DMS53 treated with DMSO at 0.1 percent for 48 hours (cell line): Measurements from ENCODE around the gene RAD54L.
"Not testable (repeated sequence)": the region's sequence is repeated elsewhere in the genome, so short reads cannot be mapped to it uniquely, and the experiment has no call there.

Source experiments
- DNase-seq: peaks from one replicate; lab custom pipeline; 2025; ENCODE audit not compliant: unreplicated experiment; lab: John Stamatoyannopoulos, UW

Gene RAD54L

DNA sequence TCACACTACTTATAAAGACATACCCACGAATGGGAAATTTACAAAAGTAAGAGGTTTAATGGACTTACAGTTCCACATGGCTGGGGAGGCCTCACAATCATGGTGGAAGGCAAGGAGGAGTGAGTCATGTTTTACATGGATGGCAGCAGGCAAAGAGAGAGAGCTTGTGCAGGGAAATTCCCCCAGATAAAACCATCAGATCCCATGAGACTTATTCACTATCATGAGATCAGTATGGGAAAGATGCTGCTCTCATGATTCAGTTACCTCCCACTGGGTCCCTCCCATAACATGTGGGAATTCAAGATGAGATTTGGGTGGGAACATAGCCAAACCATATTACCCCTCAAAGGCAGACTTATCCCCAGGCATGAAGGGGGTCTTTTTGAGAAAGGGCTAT, 8.7 kb upstream of the RAD54L start:
- DNase-seq: not testable (repeated sequence)

DNA sequence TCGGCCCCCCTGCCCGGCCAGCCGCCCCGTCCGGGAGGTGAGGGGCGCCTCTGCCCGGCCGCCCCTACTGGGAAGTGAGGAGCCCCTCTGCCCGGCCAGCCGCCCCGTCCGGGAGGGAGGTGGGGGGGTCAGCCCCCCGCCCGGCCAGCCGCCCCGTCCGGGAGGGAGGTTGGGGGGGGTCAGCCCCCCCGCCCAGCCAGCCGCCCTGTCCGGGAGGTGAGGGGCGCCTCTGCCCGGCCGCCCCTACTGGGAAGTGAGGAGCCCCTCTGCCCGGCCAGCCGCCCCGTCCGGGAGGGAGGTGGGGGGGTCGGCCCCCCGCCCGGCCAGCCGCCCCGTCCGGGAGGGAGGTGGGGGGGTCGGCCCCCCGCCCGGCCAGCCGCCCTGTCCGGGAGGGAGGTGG, 5.8 kb upstream of the RAD54L start:
- DNase-seq: not testable (repeated sequence)

- no peak for DNase-seq
Measured at GRCh38 chr1:46242918-46243317, 4.6 kb upstream of the RAD54L start.

GRCh38 chr1:46243831-46244230, 3.7 kb upstream of the RAD54L start:
- not testable (repeated sequence) for DNase-seq

DNA sequence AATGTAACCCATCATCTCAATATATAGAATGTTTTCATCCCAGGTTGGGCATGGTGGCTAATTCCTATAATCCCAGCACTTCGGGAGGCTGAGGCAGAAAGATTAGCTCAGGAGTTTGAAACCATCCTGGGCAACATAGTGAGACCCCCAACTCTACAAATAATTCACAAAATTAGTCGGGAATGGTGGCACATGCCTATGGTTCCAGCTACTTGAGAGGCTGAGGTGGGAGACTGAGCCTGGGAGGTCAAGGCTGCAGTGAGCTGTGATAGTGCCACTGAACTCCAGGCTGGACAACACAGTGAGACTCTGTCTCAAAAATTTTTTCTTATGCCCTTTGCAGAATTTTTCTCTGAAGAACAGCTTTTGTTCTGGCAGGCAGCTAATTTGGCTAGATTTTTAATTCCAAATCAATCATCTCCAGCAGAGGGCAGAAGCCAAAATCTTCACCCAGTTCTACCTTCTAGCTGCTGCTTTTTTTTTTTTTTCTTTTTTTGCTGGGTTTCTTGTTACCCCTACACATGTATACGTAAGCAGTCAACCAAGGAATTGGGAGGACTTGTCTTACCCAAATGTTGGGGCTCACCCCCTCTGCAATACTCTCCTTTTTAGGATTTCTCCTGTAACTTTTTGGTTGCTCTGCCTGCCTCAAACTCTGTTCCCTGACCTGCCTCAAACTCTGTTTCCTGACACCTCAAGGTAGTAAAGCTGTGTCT, 2.7 kb upstream of the RAD54L start:
- no peak for DNase-seq

GRCh38 chr1:46246136-46246535, 1.4 kb upstream of the RAD54L start:
- DNase-seq: not testable (repeated sequence)

GRCh38 chr1:46246548-46247435, 771 bp upstream of the RAD54L start:
- peak; percentile 99 for DNase-seq

GRCh38 chr1:46248122-46248920, 758 bp downstream of the RAD54L start:
- peak; percentile 44 for DNase-seq

DNA sequence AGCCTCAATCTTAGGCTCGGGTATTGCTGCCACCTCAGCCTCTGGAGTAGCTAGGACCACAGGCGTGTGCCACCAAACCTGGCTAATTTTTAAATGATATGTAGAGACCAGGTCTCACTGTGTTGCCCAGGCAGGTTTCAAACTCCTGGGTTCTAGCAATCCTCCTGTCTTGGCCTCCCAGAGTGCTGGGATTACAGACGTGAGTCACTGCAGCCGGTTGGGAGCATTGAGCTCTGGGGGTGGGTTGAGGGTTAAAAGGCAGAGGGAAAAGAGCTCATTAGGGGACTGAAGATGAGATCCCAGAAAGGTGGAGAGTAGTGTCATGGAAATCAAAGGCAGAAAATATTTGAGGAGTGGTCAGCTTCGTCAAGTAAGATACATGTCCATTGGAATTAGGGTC, 7.1 kb downstream of the RAD54L start:
- no peak for DNase-seq

GRCh38 chr1:46256523-46256922, 9.0 kb downstream of the RAD54L start:
- DNase-seq: no peak

- DNase-seq: no peak
Measured at GRCh38 chr1:46262508-46262907, 14.9 kb downstream of the RAD54L start.

GRCh38 chr1:46263146-46263545, 15.6 kb downstream of the RAD54L start:
- no peak for DNase-seq

GRCh38 chr1:46268578-46268977, 21.0 kb downstream of the RAD54L start:
- DNase-seq: no peak

DNA sequence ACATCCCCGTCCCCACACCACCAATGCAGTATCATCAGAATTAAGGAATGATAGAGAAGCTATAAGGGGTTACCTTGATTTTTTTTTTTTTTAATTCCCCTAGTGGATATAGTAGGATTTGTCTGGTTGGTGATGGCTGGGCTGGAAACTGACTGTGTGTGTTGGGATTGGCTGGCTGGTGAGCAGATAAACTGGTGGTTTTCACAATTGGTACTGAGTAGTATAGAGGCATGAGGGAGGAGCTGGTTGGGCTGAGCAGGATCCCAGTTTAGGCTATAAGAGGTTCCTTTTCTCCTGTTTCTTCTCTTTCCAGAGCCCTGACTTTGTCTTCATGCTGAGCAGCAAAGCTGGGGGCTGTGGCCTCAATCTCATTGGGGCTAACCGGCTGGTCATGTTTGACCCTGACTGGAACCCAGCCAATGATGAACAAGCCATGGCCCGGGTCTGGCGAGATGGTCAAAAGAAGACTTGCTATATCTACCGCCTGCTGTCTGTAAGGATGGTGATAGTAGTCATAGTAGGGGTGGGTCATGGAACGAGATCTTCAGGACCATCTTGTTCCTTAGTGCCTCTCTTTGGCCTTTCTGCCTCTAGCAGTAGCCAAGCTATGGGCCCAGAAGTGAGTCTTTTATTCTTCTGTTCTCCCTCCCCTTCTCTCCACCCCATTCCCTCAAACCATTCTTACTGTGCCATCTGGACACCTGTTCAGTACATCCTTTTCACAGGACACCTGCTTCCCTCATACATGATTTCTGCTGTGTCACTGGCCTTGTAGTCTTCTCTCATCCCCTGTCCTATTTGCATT, 26.9 kb downstream of the RAD54L start:
- DNase-seq: peak; percentile 37

- DNase-seq: no peak
Measured at GRCh38 chr1:46275030-46275337, 27.4 kb downstream of the RAD54L start.

DNA sequence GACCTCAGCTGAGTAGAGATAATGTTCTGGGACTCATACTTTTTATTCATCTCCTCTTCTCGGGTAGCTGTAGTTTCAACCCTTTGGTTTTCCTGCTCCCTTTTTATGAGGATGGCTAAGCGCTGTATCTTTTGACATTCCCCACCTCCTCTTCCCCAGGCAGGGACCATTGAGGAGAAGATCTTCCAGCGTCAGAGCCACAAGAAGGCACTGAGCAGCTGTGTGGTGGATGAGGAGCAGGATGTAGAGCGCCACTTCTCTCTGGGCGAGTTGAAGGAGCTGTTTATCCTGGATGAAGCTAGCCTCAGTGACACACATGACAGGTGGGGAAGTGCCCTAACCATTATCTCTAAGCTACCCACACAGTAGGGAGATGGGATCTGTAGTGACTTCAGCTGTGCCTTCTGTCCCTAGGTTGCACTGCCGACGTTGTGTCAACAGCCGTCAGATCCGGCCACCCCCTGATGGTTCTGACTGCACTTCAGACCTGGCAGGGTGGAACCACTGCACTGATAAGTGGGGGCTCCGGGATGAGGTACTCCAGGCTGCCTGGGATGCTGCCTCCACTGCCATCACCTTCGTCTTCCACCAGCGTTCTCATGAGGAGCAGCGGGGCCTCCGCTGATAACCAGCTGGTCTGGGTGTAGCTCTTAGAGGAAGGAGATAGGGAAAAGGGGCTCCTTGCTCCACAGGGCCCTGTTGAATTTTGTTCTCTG, 30.3 kb downstream of the RAD54L start:
- no peak for DNase-seq

GRCh38 chr1:46278807-46279206, 31.2 kb downstream of the RAD54L start:
- no peak for DNase-seq

DNA sequence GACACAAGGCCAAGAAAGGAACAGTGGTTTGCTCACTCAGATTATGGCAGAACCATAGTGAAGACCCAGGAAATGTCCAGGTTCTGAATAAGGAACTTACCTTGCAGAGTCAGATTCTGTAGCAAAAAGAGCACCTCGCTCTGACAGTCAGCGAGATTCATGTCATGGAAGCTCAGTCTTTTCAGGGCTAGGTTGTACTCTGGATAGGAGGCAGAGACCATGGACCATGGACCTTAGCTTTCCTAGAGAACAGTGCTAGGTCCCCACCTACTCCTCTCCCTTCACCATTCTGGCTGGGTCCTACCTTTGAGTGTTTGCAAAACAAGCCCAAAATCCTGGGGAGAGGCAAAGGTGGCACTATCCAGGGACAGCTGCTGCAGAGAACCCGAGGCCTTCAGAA, 32.5 kb downstream of the RAD54L start:
- DNase-seq: no peak

- DNase-seq: no peak
Measured at GRCh38 chr1:46281021-46281420, 33.5 kb downstream of the RAD54L start.

GRCh38 chr1:46284058-46284457, 36.5 kb downstream of the RAD54L start:
- no peak for DNase-seq
